H1 (cell line): ENCODE data around the gene IFNA13.
A peak's percentile ranks its signal among the peaks of the same experiment; 100 is the strongest.

ENCODE experiments used
- CHD2 ChIP-seq: IDR thresholded peaks from 2 replicates; pipeline ENCODE4 v1.6.1; 2012; ENCODE audit warnings: low read length, improper control_type of control experiment
- CTCF ChIP-seq, 3 experiments: IDR thresholded peaks; 1 replicate in 2 of 3; 2 replicates in 1 of 3; pipeline versions ENCODE4 v1.5.1 to v1.6.1; 2011; ENCODE audit warnings: low read length in 3 of 3, mild to moderate bottlenecking in 3 of 3, inconsistent platforms in 2 of 3, low read depth in 1 of 3, moderate library complexity in 1 of 3; ENCODE audit not compliant: insufficient read depth in 1 of 3; ENCODE audit errors: control extremely low read depth in 1 of 3
- GABPA ChIP-seq: IDR thresholded peaks from 2 replicates; pipeline ENCODE4 v1.6.1; 2011; ENCODE audit warnings: mild to moderate bottlenecking, low read length, moderate library complexity, borderline replicate concordance; ENCODE audit not compliant: insufficient read depth
- MAX ChIP-seq: IDR thresholded peaks from 2 replicates; pipeline ENCODE4 v1.6.1; 2012; ENCODE audit warnings: inconsistent platforms
- POLR2A ChIP-seq, 2 experiments: IDR thresholded peaks; 1 replicate in 1 of 2; 2 replicates in 1 of 2; pipeline ENCODE4 v1.6.1; 2011; ENCODE audit warnings: low read depth in 2 of 2, low read length in 2 of 2, mild to moderate bottlenecking in 2 of 2; ENCODE audit errors: control extremely low read depth in 1 of 2
- RAD21 ChIP-seq, 2 experiments: IDR thresholded peaks in 1 of 2; conservative IDR thresholded peaks in 1 of 2; 2 replicates each; pipeline ENCODE4 v1.6.1; 2011; ENCODE audit warnings: low read depth in 2 of 2, low read length in 2 of 2, improper control_type of control experiment in 1 of 2, inconsistent platforms in 1 of 2, mild to moderate bottlenecking in 1 of 2, moderate library complexity in 1 of 2

GRCh38 chr9:21392270-21392669 lies 24.4 kb upstream of the IFNA13 start:
- TF ChIP-seq POLR2A (IDR thresholded peaks at IDR 0.05; ENCODE audit: control extremely low read depth in 1 of 2, low read depth in 2 of 2, low read length in 2 of 2) (no peak), GABPA (no peak), RAD21 (IDR thresholded peaks at IDR 0.05 in 1 of 2, conservative IDR thresholded peaks at IDR 0.05 in 1 of 2; ENCODE audit: low read depth in 2 of 2, low read length in 2 of 2) (no peak; a peak in 1 of 4 replicates), MAX (no peak), CTCF (IDR thresholded peaks at IDR 0.05; ENCODE audit: control extremely low read depth in 1 of 3, insufficient read depth in 1 of 3, low read depth in 1 of 3, low read length in 3 of 3) (peak in 2 of 3 experiments; percentile 55 to 74; a peak in 3 of 4 replicates), CHD2 (no peak)
